Endodermal cell (in vitro differentiated cells): Measurements from ENCODE around the gene CMC1. TPM values are rescaled to one million over a fixed set of nuclear protein-coding genes. Genes with fewer than 3 reads are reported as not detected.
"Not testable (repeated sequence)": the region's sequence is repeated elsewhere in the genome, so short reads cannot be mapped to it uniquely, and the experiment has no call there.

Experiments used
- DNase-seq: peaks from one replicate; pipeline ENCODE4 v3.0.0-alpha.2; 2017
- H3K27ac ChIP-seq: 2 replicates; pipeline ENCODE4 v1.5.1; 2013; ENCODE audit warnings: mild to moderate bottlenecking, low read depth, low read length, moderate library complexity
- H3K27me3 ChIP-seq: 2 replicates; pipeline ENCODE4 v1.6.1; 2013; ENCODE audit warnings: mild to moderate bottlenecking, low read length, moderate library complexity; ENCODE audit not compliant: insufficient read depth, control insufficient read depth, poor library complexity, severe bottlenecking
- H3K36me3 ChIP-seq: 2 replicates; pipeline ENCODE4 v1.7.0; 2013; ENCODE audit warnings: mild to moderate bottlenecking, low read length, moderate library complexity; ENCODE audit not compliant: control insufficient read depth, insufficient read depth
- H3K4me1 ChIP-seq: one replicate; pipeline ENCODE4 v1.7.0; 2013; ENCODE audit warnings: low read length; ENCODE audit not compliant: control insufficient read depth, insufficient read depth
- H3K4me3 ChIP-seq: 2 replicates; pipeline ENCODE4 v1.5.1; 2013; ENCODE audit warnings: mild to moderate bottlenecking, low read length, moderate library complexity
- H3K9ac ChIP-seq: 2 replicates; pipeline ENCODE4 v1.6.1; 2013; ENCODE audit warnings: mild to moderate bottlenecking, low read length, moderate library complexity; ENCODE audit not compliant: poor library complexity, severe bottlenecking; ENCODE audit errors: extremely low read depth
- H3K9me3 ChIP-seq: 2 replicates; pipeline ENCODE4 v1.6.1; 2013; ENCODE audit warnings: mild to moderate bottlenecking, low read length, moderate library complexity; ENCODE audit not compliant: control insufficient read depth
- H3K27ac Mint-ChIP-seq: 2 replicates; pipeline ENCODE4 v1.8.0; 2020; ENCODE audit warnings: mixed read lengths
- H3K27me3 Mint-ChIP-seq: 2 replicates; pipeline ENCODE4 v1.8.0; 2021; ENCODE audit warnings: mild to moderate bottlenecking, mixed read lengths; ENCODE audit not compliant: insufficient read depth
- H3K36me3 Mint-ChIP-seq: 2 replicates; pipeline ENCODE4 v1.8.0; 2020; ENCODE audit warnings: low read depth, mixed read lengths
- H3K4me1 Mint-ChIP-seq: 2 replicates; pipeline ENCODE4 v1.8.0; 2020; ENCODE audit warnings: mixed read lengths
- H3K4me3 Mint-ChIP-seq: 2 replicates; pipeline ENCODE4 v1.8.0; 2020; ENCODE audit warnings: mild to moderate bottlenecking, moderate library complexity, mixed read lengths
- H3K9me3 Mint-ChIP-seq: 2 replicates; pipeline ENCODE4 v1.8.0; 2020; ENCODE audit warnings: mild to moderate bottlenecking, mixed read lengths
- CTCF ChIP-seq: fragments of 200-600 bp; sonication (generic); conservative IDR thresholded peaks from 2 replicates; pipeline ENCODE4 v1.5.0; 2021; ENCODE audit warnings: antibody characterized with exemption, mild to moderate bottlenecking
- whole genome bisulfite sequencing, 2 experiments: methylation state at CpG; one replicate each; pipeline versions ENCODE4 v1.1.5 to v1.1.7; 2013; ENCODE audit warnings: missing lambda C conversion rate in 2 of 2, mixed read lengths in 1 of 2; ENCODE audit not compliant: insufficient coverage in 1 of 2, insufficient read length in 1 of 2; 5-methylcytosine and 5-hydroxymethylcytosine counted together
- total RNA-seq, 2 donors: library from RNA; stranded (reverse); fragmentation: NEBNext Ultra II Directional in 1 of 2; extraction: Animal tissue kit (Norgen Biotek cat#: 25700) in 1 of 2; gene quantifications; 2 replicates in 1 of 2; 3 replicates in 1 of 2; pipeline ENCODE4 v1.2.1, GENCODE V29; 2021

The CMC1 gene
- total RNA-seq, 2 donors from 2014 or later = 23.8 to 33.6 TPM

DNA sequence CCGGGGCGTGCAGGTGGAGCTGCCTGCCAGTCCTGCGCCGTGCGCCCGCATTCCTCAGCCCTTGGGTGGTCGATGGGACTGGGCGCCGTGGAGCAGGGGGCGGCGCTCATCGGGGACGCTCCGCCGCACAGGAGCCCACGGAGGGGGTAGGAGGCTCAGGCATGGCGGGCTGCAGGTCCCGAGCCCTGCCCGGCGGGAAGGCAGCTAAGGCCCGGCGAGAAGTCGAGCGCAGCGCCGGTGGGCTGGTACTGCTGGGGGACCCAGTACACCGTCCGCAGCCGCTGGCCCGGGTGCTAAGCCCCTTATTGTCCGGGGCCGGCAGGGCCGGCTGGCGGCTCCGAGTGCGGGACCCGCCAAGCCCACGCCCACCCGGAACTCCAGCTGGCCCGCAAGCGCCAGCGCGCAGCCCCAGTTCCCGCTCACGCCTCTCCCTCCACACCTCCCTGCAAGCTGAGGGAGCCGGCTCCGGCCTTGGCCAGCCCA, 41.0 kb upstream of the CMC1 start:
- 98 to 99% methylated on average over 13 to 47 of the region's 47 CpGs for WGBS, 2 experiments
- not testable (repeated sequence) for DNase-seq, H3K9ac ChIP-seq, H3K27ac Mint-ChIP-seq, H3K9me3 Mint-ChIP-seq, H3K4me1 Mint-ChIP-seq, H3K4me1 ChIP-seq, H3K36me3 Mint-ChIP-seq, H3K27ac ChIP-seq, H3K27me3 ChIP-seq, H3K36me3 ChIP-seq, H3K27me3 Mint-ChIP-seq, H3K4me3 Mint-ChIP-seq, H3K4me3 ChIP-seq, H3K9me3 ChIP-seq

DNA sequence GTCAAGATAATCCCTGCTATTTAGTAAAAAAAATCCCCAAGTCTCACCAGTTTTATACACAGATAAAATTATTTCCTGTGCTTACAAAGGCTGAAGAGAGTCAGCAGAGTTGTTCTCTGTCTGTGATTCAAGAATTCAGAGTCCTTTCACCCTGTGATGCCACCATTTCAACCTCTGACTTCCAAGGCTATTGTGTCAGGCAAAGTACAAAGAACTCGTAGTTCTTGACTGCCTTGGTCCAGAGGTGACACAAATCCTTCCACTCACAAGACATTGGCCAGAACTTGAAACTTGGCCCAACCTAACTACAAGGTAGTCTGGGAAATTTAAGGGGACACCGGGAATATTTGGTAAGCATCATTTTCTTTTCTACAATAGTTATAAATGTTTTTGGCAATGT, 34.9 kb upstream of the CMC1 start:
- no peak for DNase-seq
- Mint-ChIP-seq H3K9me3 (no peaks in the 10 kb centered on the region), H3K27ac (no peak overlapping the region), H3K36me3 (no peaks in the 10 kb centered on the region), H3K27me3 (no peaks in the 10 kb centered on the region), H3K4me3 (no peak overlapping the region), H3K4me1 (peaks cover 5% of the 10 kb centered on the region)
- Histone ChIP-seq H3K4me3 (no peak overlapping the region), H3K27me3 (no peaks in the 10 kb centered on the region), H3K4me1 (peaks cover 3% of the 10 kb centered on the region), H3K9me3 (no peaks in the 10 kb centered on the region), H3K9ac (no peak overlapping the region), H3K27ac (no peak overlapping the region), H3K36me3 (no peaks in the 10 kb centered on the region)
- WGBS, 2 experiments = 98% methylated on average over 2 of the region's 2 CpGs; no CpG with 5 or more reads in 1 of the 2 experiments
- no peak for TF ChIP-seq CTCF

- H3K27me3 ChIP-seq = no peaks in the 10 kb centered on the region
- H3K4me1 ChIP-seq = peaks cover 3% of the 10 kb centered on the region
- H3K36me3 ChIP-seq = no peaks in the 10 kb centered on the region
- no peak overlapping the region for H3K9ac ChIP-seq
- WGBS, 2 experiments = 89 to 90% methylated on average over 5 to 7 of the region's 7 CpGs
- TF ChIP-seq CTCF = no peak
- H3K27ac ChIP-seq = no peak overlapping the region
- H3K4me3 ChIP-seq = no peak overlapping the region
- peaks cover 5% of the 10 kb centered on the region for H3K4me1 Mint-ChIP-seq
- no peak overlapping the region for H3K27ac Mint-ChIP-seq
- H3K9me3 ChIP-seq = no peaks in the 10 kb centered on the region
- DNase-seq = no peak
- no peaks in the 10 kb centered on the region for H3K9me3 Mint-ChIP-seq
- H3K36me3 Mint-ChIP-seq = no peaks in the 10 kb centered on the region
- no peaks in the 10 kb centered on the region for H3K27me3 Mint-ChIP-seq
- no peak overlapping the region for H3K4me3 Mint-ChIP-seq
Measured at GRCh38 chr3:28207000-28207733, 34.3 kb upstream of the CMC1 start.
